RWPE2 (cell line): ENCODE data around the gene TMEM267.
A peak's percentile ranks its signal among the peaks of the same experiment; 100 is the strongest.
"Not testable (repeated sequence)": the region's sequence is repeated elsewhere in the genome, so short reads cannot be mapped to it uniquely, and the experiment has no call there.

Source experiments
- ATAC-seq: fragments of 200-7000 bp; cut with Tn5 transposase; 3 replicates; pipeline ENCODE4 v1.9.1; 2021; ENCODE audit warnings: low read depth
- DNase-seq: peaks from one replicate; pipeline ENCODE4 v3.0.0-alpha.2; 2020; ENCODE audit warnings: low spot score
- H3K27ac ChIP-seq: fragments of 450-650 bp; 2 replicates; pipeline ENCODE4 v1.5.1; 2017; ENCODE audit warnings: mild to moderate bottlenecking; ENCODE audit not compliant: poor library complexity, severe bottlenecking
- H3K27me3 ChIP-seq: fragments of 250-450 bp; sonication (Bioruptor Pico); 2 replicates; pipeline ENCODE4 v1.5.1; 2021; ENCODE audit warnings: mild to moderate bottlenecking, moderate library complexity; ENCODE audit not compliant: insufficient read depth, poor library complexity, severe bottlenecking
- H3K36me3 ChIP-seq: fragments of 250-450 bp; sonication (Bioruptor Pico); 2 replicates; pipeline ENCODE4 v1.5.1; 2020; ENCODE audit warnings: low read depth, mild to moderate bottlenecking, moderate library complexity
- H3K4me1 ChIP-seq: fragments of 250-450 bp; sonication (Bioruptor Pico); 2 replicates; pipeline ENCODE4 v1.5.1; 2021; ENCODE audit warnings: mild to moderate bottlenecking, moderate library complexity; ENCODE audit not compliant: insufficient read depth, poor library complexity, severe bottlenecking
- H3K4me3 ChIP-seq: fragments of 250-450 bp; sonication (Bioruptor Pico); 2 replicates; pipeline ENCODE4 v1.5.1; 2021; ENCODE audit warnings: mild to moderate bottlenecking, moderate library complexity; ENCODE audit not compliant: severe bottlenecking
- H3K9me3 ChIP-seq: fragments of 250-450 bp; sonication (Bioruptor Pico); 2 replicates; pipeline ENCODE4 v1.5.1; 2021; ENCODE audit warnings: mild to moderate bottlenecking, moderate library complexity; ENCODE audit not compliant: severe bottlenecking
- CTCF ChIP-seq: fragments of 450-650 bp; IDR thresholded peaks from one replicate; pipeline ENCODE4 v1.5.1; 2017; ENCODE audit warnings: mild to moderate bottlenecking, moderate library complexity; ENCODE audit not compliant: poor library complexity, severe bottlenecking

The TMEM267 gene

GRCh38 chr5:43461066-43461465, 22.6 kb downstream of the TMEM267 start:
- ATAC-seq (no peak), DNase-seq (no peak)
- Histone ChIP-seq H3K4me1 (no peaks in the 10 kb centered on the region), H3K4me3 (no peak overlapping the region), H3K9me3 (peaks cover 2% of the 10 kb centered on the region), H3K27me3 (no peaks in the 10 kb centered on the region), H3K27ac (no peak overlapping the region), H3K36me3 (peaks cover 24% of the 10 kb centered on the region)
- no peak for TF ChIP-seq CTCF

GRCh38 chr5:43456556-43456955, 27.1 kb downstream of the TMEM267 start:
- ATAC-seq (no peak), DNase-seq (no peak)
- H3K36me3 ChIP-seq: peaks cover 24% of the 10 kb centered on the region
- H3K4me1 ChIP-seq: no peaks in the 10 kb centered on the region
- H3K27ac ChIP-seq: no peak overlapping the region
- peaks cover 2% of the 10 kb centered on the region for H3K9me3 ChIP-seq
- no peaks in the 10 kb centered on the region for H3K27me3 ChIP-seq
- TF ChIP-seq CTCF: no peak
- no peak overlapping the region for H3K4me3 ChIP-seq

- H3K36me3 ChIP-seq: peaks cover 37% of the 10 kb centered on the region
- DNase-seq, H3K4me3 ChIP-seq, H3K27ac ChIP-seq, ATAC-seq, H3K27me3 ChIP-seq, H3K4me1 ChIP-seq, H3K9me3 ChIP-seq: not testable (repeated sequence)
These were observed 42.1 kb downstream of the TMEM267 start for GRCh38 chr5:43441575-43441974.

- H3K36me3 ChIP-seq: no peaks in the 10 kb centered on the region
- peaks cover 13% of the 10 kb centered on the region for H3K4me1 ChIP-seq
- no peak overlapping the region for H3K27ac ChIP-seq
- TF ChIP-seq CTCF: no peak
- no peak overlapping the region for H3K4me3 ChIP-seq
- peak; percentile 8; the same call in 1 of the 3 replicates for ATAC-seq
- peaks cover 4% of the 10 kb centered on the region for H3K9me3 ChIP-seq
- DNase-seq: no peak
- no peaks in the 10 kb centered on the region for H3K27me3 ChIP-seq
These were observed 46.5 kb downstream of the TMEM267 start for GRCh38 chr5:43437062-43437660.

- DNase-seq (no peak), ATAC-seq (no peak)
- H3K9me3 ChIP-seq: no peaks in the 10 kb centered on the region
- TF ChIP-seq CTCF: no peak
- no peaks in the 10 kb centered on the region for H3K27me3 ChIP-seq
- no peak overlapping the region for H3K4me3 ChIP-seq
- peaks cover 28% of the 10 kb centered on the region for H3K4me1 ChIP-seq
- H3K27ac ChIP-seq: peak overlapping the region; percentile 71
- H3K36me3 ChIP-seq: no peaks in the 10 kb centered on the region
These were observed 50.3 kb downstream of the TMEM267 start for GRCh38 chr5:43433382-43433781.
